Stimulated activated CD4-positive, alpha-beta T cell treated with anti-CD3 and anti-CD28 coated beads, Interleukin-15, amount 100 ng/mL, for 1 hour (primary cell): ENCODE results near the gene MARCO.

Source experiments
- DNase-seq, 2 donors: peaks; one replicate each; pipeline ENCODE4 v3.0.0-alpha.2; 2020; ENCODE audit warnings: low read depth in 1 of 2, low spot score in 1 of 2

Gene MARCO

GRCh38 chr2:118942031-118942430, at the start of gene MARCO:
Gene MARCO (plus strand): TSS chr2:118942194. CDS start chr2:118942301, 107 bp downstream.
- DNase-seq: no peak

GRCh38 chr2:118893100-118893499, 48.9 kb upstream of the MARCO start:
- no peak for DNase-seq

GRCh38 chr2:118902266-118903028, 39.5 kb upstream of the MARCO start:
- no peak for DNase-seq

- no peak for DNase-seq
Measured at GRCh38 chr2:118903029-118903351, 39.0 kb upstream of the MARCO start.

- no peak for DNase-seq
Measured at GRCh38 chr2:118903551-118904479, 38.2 kb upstream of the MARCO start.

GRCh38 chr2:118905206-118905605, 36.8 kb upstream of the MARCO start:
- DNase-seq: no peak

GRCh38 chr2:118906186-118906585, 35.8 kb upstream of the MARCO start:
- DNase-seq: no peak

- DNase-seq: no peak
Measured at GRCh38 chr2:118907759-118908158, 34.2 kb upstream of the MARCO start.

GRCh38 chr2:118909191-118909590, 32.8 kb upstream of the MARCO start:
- DNase-seq: no peak

- DNase-seq: no peak
Measured at GRCh38 chr2:118911166-118911856, 30.7 kb upstream of the MARCO start.

- DNase-seq: no peak
Measured at GRCh38 chr2:118911936-118912335, 30.1 kb upstream of the MARCO start.

GRCh38 chr2:118913131-118913802, 28.7 kb upstream of the MARCO start:
- no peak for DNase-seq

GRCh38 chr2:118913803-118914645, 28.0 kb upstream of the MARCO start:
- no peak for DNase-seq

GRCh38 chr2:118914721-118915453, 27.1 kb upstream of the MARCO start:
- no peak for DNase-seq

GRCh38 chr2:118918017-118918416, 24.0 kb upstream of the MARCO start:
- DNase-seq: no peak

GRCh38 chr2:118921646-118922045, 20.3 kb upstream of the MARCO start:
- DNase-seq: no peak

- no peak for DNase-seq
Measured at GRCh38 chr2:118922254-118922653, 19.7 kb upstream of the MARCO start.

GRCh38 chr2:118923371-118923770, 18.6 kb upstream of the MARCO start:
- DNase-seq: no peak

GRCh38 chr2:118925476-118925875, 16.5 kb upstream of the MARCO start:
- no peak for DNase-seq

- no peak for DNase-seq
Measured at GRCh38 chr2:118925981-118926380, 16.0 kb upstream of the MARCO start.
